ENCODE results near the gene TNFAIP1. TPM values are rescaled to one million over a fixed set of nuclear protein-coding genes. Genes with fewer than 3 reads are reported as not detected.

Gene TNFAIP1
- total RNA-seq, 4 donors from 2014 or later, result 25.6 to 137 (median 49.4) TPM

DNA sequence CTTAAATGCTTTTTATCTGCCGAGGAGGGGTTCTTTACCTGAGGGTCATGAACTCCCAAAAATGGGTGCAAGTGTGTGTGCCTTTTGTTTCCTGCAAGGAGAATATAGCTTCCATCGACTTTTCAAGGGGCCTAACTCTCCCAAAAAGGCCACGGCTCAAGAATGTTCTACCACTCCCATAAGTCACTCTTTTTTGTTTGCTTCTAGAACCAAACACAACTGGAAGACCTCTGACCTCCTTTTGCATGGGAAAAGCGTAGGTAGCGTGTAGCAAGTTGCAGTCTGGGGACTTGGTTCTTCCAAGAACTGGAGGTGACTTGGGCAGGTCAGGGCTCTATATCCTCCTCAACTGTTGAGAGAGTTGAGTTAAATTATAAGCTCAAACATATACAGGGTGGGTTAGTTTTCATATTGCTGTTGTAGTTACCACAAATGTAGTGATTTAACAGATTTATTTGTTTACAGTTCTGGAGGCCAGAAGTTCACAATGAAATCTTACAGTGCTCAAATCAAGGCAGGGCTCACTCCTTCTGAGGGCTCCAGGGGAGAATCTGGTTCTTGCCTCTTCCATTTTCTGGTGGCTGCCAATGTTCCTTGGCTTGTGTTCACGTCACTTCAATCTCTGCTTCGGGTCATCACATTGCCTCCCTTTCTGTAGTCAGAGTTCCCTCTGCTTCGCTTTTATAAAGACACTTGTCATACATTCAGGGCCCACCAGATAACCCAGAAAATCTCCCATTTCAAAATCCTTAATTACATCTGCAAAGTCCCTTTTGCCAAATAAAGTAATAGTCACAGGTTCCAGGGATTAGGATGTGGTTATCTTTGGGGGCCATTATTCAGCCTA lies 15.1 kb upstream of the TNFAIP1 start:
- peaks cover 7 to 34% (median 20%) of the 10 kb centered on the region in 4 donors for H3K4me1 ChIP-seq
- peak overlapping the region in 3 of 4 donors; percentile 69 to 82 (median 80) for H3K27ac ChIP-seq
- H3K27me3 ChIP-seq, result no peaks in the 10 kb centered on the region
- no peaks in the 10 kb centered on the region for H3K9me3 ChIP-seq
- H3K36me3 ChIP-seq, result no peaks in the 10 kb centered on the region
- no peak for TF ChIP-seq POLR2A (IDR thresholded peaks at IDR 0.05)
- TF ChIP-seq EP300 (IDR thresholded peaks at IDR 0.05; ENCODE audit: low read depth), result no peak
- TF ChIP-seq, protein P1, sequence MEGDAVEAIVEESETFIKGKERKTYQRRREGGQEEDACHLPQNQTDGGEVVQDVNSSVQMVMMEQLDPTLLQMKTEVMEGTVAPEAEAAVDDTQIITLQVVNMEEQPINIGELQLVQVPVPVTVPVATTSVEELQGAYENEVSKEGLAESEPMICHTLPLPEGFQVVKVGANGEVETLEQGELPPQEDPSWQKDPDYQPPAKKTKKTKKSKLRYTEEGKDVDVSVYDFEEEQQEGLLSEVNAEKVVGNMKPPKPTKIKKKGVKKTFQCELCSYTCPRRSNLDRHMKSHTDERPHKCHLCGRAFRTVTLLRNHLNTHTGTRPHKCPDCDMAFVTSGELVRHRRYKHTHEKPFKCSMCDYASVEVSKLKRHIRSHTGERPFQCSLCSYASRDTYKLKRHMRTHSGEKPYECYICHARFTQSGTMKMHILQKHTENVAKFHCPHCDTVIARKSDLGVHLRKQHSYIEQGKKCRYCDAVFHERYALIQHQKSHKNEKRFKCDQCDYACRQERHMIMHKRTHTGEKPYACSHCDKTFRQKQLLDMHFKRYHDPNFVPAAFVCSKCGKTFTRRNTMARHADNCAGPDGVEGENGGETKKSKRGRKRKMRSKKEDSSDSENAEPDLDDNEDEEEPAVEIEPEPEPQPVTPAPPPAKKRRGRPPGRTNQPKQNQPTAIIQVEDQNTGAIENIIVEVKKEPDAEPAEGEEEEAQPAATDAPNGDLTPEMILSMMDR (IDR thresholded peaks at IDR 0.05), result no peak
- no peak for TF ChIP-seq POLR2AphosphoS5 (IDR thresholded peaks at IDR 0.05)
- WGBS, 2 donors (ENCODE audit: low coverage in 1 of 2), result 52 to 59% methylated on average over 6 to 8 of the region's 8 CpGs
- intact Hi-C loops (cut with DNase I; ENCODE audit: low total_unique reads) (no loop called here), in situ Hi-C loops (cut with MboI; ENCODE audit: low pct_ligation_motif_present in 1 of 4, low pct_unique_long_range_greater_than_20kb in 1 of 4, low sequenced_read_pairs in 3 of 4) (no loop called here)
- H3K4me3 ChIP-seq, result peak overlapping the region in 3 of 4 donors; percentile 54 to 64 (median 59)
- no peak for DNase-seq

DNA sequence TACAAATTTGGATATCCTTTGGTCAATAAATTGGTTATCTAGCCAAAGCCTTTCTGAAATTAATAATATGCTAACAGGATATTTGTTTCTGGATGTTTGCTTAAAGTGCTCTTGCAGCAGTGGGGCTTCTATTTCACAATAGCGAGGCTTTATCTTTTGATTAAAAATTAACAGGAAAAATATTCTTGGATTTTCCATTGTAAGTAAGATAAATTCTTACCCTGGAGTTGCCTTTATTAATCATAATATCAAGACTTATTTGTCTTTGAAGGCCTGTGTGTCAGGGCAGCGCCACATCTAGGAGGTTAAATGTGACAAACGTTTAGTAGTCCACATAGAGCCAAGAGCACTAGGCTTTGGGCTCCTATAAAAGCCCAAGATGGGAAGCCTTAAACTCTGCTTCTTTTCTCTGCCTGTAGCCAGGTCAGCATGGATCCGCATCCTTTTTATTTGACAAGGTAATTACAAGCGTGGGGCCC lies 11.3 kb upstream of the TNFAIP1 start:
- Histone ChIP-seq H3K27me3 (no peaks in the 10 kb centered on the region), H3K9me3 (no peaks in the 10 kb centered on the region), H3K36me3 (peaks cover 0 to 14% (median 6%) of the 10 kb centered on the region in 4 donors), H3K4me3 (no peak overlapping the region), H3K4me1 (peaks cover 0 to 36% (median 14%) of the 10 kb centered on the region in 4 donors), H3K27ac (no peak overlapping the region)
- intact Hi-C loops (cut with DNase I; ENCODE audit: low total_unique reads), result no loop called here
- WGBS, 2 donors (ENCODE audit: low coverage in 1 of 2), result 81 to 85% methylated on average over 2 to 5 of the region's 5 CpGs
- no peak for DNase-seq
- no peak for TF ChIP-seq POLR2AphosphoS5 (IDR thresholded peaks at IDR 0.05)
- TF ChIP-seq EP300 (IDR thresholded peaks at IDR 0.05; ENCODE audit: low read depth), result no peak
- TF ChIP-seq POLR2A (IDR thresholded peaks at IDR 0.05), result no peak
- TF ChIP-seq, protein P1 (IDR thresholded peaks at IDR 0.05), result no peak
- in situ Hi-C loops (cut with MboI; ENCODE audit: low pct_ligation_motif_present in 1 of 4, low pct_unique_long_range_greater_than_20kb in 1 of 4, low sequenced_read_pairs in 3 of 4), result no loop called here

- H3K36me3 ChIP-seq, result peaks cover 0 to 17% (median 6%) of the 10 kb centered on the region in 4 donors
- no peaks in the 10 kb centered on the region for H3K9me3 ChIP-seq
- peaks cover 0 to 31% (median 9%) of the 10 kb centered on the region in 4 donors for H3K4me1 ChIP-seq
- TF ChIP-seq, protein P1 (IDR thresholded peaks at IDR 0.05), result no peak
- TF ChIP-seq POLR2A (IDR thresholded peaks at IDR 0.05) (no peak), POLR2AphosphoS5 (IDR thresholded peaks at IDR 0.05) (no peak), EP300 (IDR thresholded peaks at IDR 0.05; ENCODE audit: low read depth) (no peak)
- H3K27ac ChIP-seq, result no peak overlapping the region
- in situ Hi-C loops (cut with MboI; ENCODE audit: low pct_ligation_motif_present in 1 of 4, low pct_unique_long_range_greater_than_20kb in 1 of 4, low sequenced_read_pairs in 3 of 4) (no loop called here), intact Hi-C loops (cut with DNase I; ENCODE audit: low total_unique reads) (no loop called here)
- H3K27me3 ChIP-seq, result no peaks in the 10 kb centered on the region
- 83 to 87% methylated on average over 3 of the region's 3 CpGs for WGBS, 2 donors (ENCODE audit: low coverage in 1 of 2)
- DNase-seq, result no peak
- H3K4me3 ChIP-seq, result no peak overlapping the region
Observed at GRCh38 chr17:28324781-28325180, 10.8 kb upstream of the TNFAIP1 start.

DNA sequence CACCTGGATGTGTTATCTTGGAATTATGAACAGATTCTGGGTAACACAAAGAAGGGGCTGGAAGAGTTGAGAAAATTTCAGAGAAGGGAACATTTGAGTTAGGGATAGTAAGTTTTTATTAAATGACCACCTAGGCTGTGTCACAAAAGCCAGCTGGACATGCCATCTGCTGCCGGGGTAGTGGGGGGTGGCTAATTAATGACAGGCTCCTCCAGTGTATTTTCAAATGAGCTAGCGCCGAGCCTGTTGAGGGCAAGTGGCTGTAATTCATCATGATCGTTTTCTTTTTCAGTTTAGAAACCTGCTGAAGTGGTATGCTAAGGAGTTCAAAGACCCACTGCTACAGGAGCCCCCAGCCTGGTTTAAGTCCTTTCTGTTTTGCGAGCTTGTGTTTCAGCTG lies 10.3 kb upstream of the TNFAIP1 start:
- Histone ChIP-seq H3K27ac (no peak overlapping the region), H3K4me1 (peaks cover 0 to 27% (median 5%) of the 10 kb centered on the region in 4 donors), H3K4me3 (no peak overlapping the region), H3K36me3 (peaks cover 0 to 17% (median 6%) of the 10 kb centered on the region in 4 donors), H3K27me3 (no peaks in the 10 kb centered on the region), H3K9me3 (no peaks in the 10 kb centered on the region)
- in situ Hi-C loops (cut with MboI; ENCODE audit: low pct_ligation_motif_present in 1 of 4, low pct_unique_long_range_greater_than_20kb in 1 of 4, low sequenced_read_pairs in 3 of 4) (no loop called here), intact Hi-C loops (cut with DNase I; ENCODE audit: low total_unique reads) (no loop called here)
- no peak for DNase-seq
- WGBS, 2 donors (ENCODE audit: low coverage in 1 of 2), result 70 to 75% methylated on average over 4 to 5 of the region's 5 CpGs
- TF ChIP-seq EP300 (IDR thresholded peaks at IDR 0.05; ENCODE audit: low read depth), result no peak
- TF ChIP-seq POLR2A (IDR thresholded peaks at IDR 0.05), result no peak
- TF ChIP-seq, protein P1 (IDR thresholded peaks at IDR 0.05), result no peak
- TF ChIP-seq POLR2AphosphoS5 (IDR thresholded peaks at IDR 0.05), result no peak
